Middle frontal gyrus (tissue), 1 donor: Measurements from ENCODE around the gene PMM1.
"Not testable (repeated sequence)": the region's sequence is repeated elsewhere in the genome, so short reads cannot be mapped to it uniquely, and the experiment has no call there.

Source experiments
- DNase-seq: peaks from one replicate; pipeline ENCODE4 v3.0.0-alpha.2; 2015; ENCODE audit warnings: low spot score; ENCODE audit errors: extremely low spot score

The PMM1 gene

GRCh38 chr22:41596776-41597634 is 7.4 kb upstream of the PMM1 start:
- DNase-seq = no peak

- DNase-seq = no peak
Measured at GRCh38 chr22:41595703-41596102, 6.1 kb upstream of the PMM1 start.

- not testable (repeated sequence) for DNase-seq
Measured at GRCh38 chr22:41593336-41593960, 3.8 kb upstream of the PMM1 start.

GRCh38 chr22:41587347-41587723 is 2.3 kb downstream of the PMM1 start:
- DNase-seq = no peak

GRCh38 chr22:41585898-41586297 is 3.7 kb downstream of the PMM1 start:
- no peak for DNase-seq

- DNase-seq = no peak
Measured at GRCh38 chr22:41584881-41585280, 4.8 kb downstream of the PMM1 start.

- no peak for DNase-seq
Measured at GRCh38 chr22:41582694-41583093, 6.9 kb downstream of the PMM1 start.

GRCh38 chr22:41579997-41580355 is 9.7 kb downstream of the PMM1 start:
- no peak for DNase-seq

- DNase-seq = no peak
Measured at GRCh38 chr22:41579297-41579996, 10.2 kb downstream of the PMM1 start.

- no peak for DNase-seq
Measured at GRCh38 chr22:41578818-41579217, 10.8 kb downstream of the PMM1 start.

- DNase-seq = no peak
Measured at GRCh38 chr22:41578114-41578513, 11.5 kb downstream of the PMM1 start.

- no peak for DNase-seq
Measured at GRCh38 chr22:41576877-41577276, 12.8 kb downstream of the PMM1 start.

GRCh38 chr22:41575533-41575932 is 14.1 kb downstream of the PMM1 start:
- no peak for DNase-seq

- DNase-seq = no peak
Measured at GRCh38 chr22:41574847-41575381, 14.7 kb downstream of the PMM1 start.

- no peak for DNase-seq
Measured at GRCh38 chr22:41573677-41574076, 16.0 kb downstream of the PMM1 start.

GRCh38 chr22:41572305-41572704 is 17.3 kb downstream of the PMM1 start:
- not testable (repeated sequence) for DNase-seq

GRCh38 chr22:41571786-41572185 is 17.9 kb downstream of the PMM1 start:
- DNase-seq = no peak

GRCh38 chr22:41570221-41570620 is 19.4 kb downstream of the PMM1 start:
- DNase-seq = no peak

GRCh38 chr22:41568811-41569210 is 20.8 kb downstream of the PMM1 start:
- no peak for DNase-seq

- DNase-seq = no peak
Measured at GRCh38 chr22:41567512-41567768, 22.2 kb downstream of the PMM1 start.

- DNase-seq = no peak
Measured at GRCh38 chr22:41565403-41566054, 24.1 kb downstream of the PMM1 start.

- DNase-seq = no peak
Measured at GRCh38 chr22:41564563-41564962, 25.1 kb downstream of the PMM1 start.
